WERI-Rb-1 (cell line): ENCODE results near the gene MATN4.
A peak's percentile ranks its signal among the peaks of the same experiment; 100 is the strongest.

Source experiments
- DNase-seq: peaks from one replicate; pipeline ENCODE4 v3.0.0-alpha.2; 2020
- H3K27ac ChIP-seq: fragments of 250-450 bp; sonication (Bioruptor Pico); 2 replicates; pipeline ENCODE4 v1.5.1; 2020; ENCODE audit warnings: mild to moderate bottlenecking, moderate library complexity
- H3K27me3 ChIP-seq: fragments of 250-450 bp; sonication (Bioruptor Pico); 2 replicates; pipeline ENCODE4 v1.5.1; 2021; ENCODE audit warnings: mild to moderate bottlenecking, low read depth, moderate library complexity; ENCODE audit not compliant: insufficient read depth, severe bottlenecking
- H3K36me3 ChIP-seq: fragments of 250-450 bp; sonication (Bioruptor Pico); 2 replicates; pipeline ENCODE4 v1.5.1; 2020; ENCODE audit warnings: mild to moderate bottlenecking, moderate library complexity
- H3K4me3 ChIP-seq: 2 replicates; pipeline ENCODE4 v1.5.1; 2011; ENCODE audit warnings: low read depth, mild to moderate bottlenecking, control low read depth, low read length
- H3K9me3 ChIP-seq: fragments of 250-450 bp; sonication (Bioruptor Pico); 2 replicates; pipeline ENCODE4 v1.5.1; 2021; ENCODE audit warnings: mild to moderate bottlenecking, moderate library complexity; ENCODE audit not compliant: severe bottlenecking
- CTCF ChIP-seq: IDR thresholded peaks from 2 replicates; pipeline ENCODE4 v1.5.1; 2011; ENCODE audit warnings: low read depth, mild to moderate bottlenecking, control low read depth, inconsistent platforms, low read length

The MATN4 gene

DNA sequence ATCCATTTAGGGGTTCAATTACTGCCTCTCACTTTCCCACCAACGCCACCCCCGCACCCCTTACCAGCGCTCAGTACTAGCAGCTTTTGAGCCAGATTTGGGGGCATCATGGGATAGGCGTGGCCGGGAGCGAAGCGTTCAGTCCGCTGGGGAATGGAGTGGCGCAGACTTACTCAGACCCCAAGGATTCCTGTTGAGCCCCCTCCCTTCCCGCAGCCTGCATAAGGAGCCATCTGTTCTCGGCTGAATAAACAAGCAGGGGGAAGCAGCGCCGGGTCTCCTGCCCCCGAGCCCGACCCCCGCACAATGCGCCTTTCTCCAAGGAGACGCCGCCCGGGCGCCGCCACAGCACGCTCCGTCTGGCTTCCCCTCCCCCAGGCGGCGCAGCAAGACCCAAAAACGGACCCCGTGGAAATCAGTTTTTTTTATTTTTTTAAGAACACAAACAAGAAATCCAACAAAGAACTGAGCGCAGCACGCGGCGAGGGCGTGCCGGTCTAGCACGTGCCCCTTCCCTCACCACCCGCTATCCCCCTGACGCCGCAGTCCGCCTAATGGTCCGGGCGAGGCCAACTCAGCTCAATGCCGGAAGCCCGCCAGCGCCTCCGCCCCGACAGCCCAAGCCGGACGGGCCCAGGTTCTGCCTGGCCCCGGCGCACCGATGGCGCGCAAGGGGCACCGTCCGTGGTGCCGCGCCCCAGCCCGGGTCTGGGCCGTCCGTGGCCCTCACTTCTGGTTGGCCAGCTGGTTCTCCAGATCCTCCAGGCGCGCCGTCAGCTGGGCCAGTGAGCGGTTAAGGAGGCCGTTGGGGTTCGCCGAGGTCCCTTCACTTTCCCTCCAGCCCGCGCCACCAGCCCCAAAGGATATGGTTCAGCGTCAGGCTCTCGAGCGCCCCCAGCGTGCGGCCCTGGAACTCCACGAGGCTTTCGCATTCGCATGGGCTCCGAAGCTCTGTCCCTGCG, 14.8 kb downstream of the MATN4 start:
- peaks cover 9% of the 10 kb centered on the region for H3K9me3 ChIP-seq
- peak overlapping the region; percentile 94 for H3K27ac ChIP-seq
- H3K4me3 ChIP-seq: peak overlapping the region; percentile 63
- H3K36me3 ChIP-seq: no peaks in the 10 kb centered on the region
- peak; percentile 96 for TF ChIP-seq CTCF
- H3K27me3 ChIP-seq: no peaks in the 10 kb centered on the region
- peak; percentile 93 for DNase-seq

DNA sequence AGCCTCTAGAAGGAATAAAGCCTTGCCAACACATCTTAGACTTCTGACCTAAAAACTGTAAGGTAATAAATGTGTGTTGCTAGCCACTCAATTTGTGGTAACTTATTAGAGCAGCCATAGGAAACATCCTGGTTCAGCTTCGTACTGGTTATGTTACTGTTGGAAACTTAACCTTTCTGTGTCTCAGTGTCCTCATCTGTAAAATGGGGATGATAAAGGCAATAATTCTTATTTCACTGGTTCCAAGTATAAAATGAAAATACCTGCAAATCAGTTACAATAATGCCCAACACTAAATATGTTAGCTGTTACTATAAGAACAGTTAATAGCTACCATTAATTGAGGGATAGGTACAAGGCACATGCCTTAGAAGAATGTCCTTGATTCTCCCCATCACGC, 15.8 kb downstream of the MATN4 start:
- Histone ChIP-seq H3K27me3 (no peaks in the 10 kb centered on the region), H3K4me3 (no peak overlapping the region)
- DNase-seq: no peak

GRCh38 chr20:45291526-45291925, 16.6 kb downstream of the MATN4 start:
- Histone ChIP-seq H3K27me3 (no peaks in the 10 kb centered on the region), H3K9me3 (peaks cover 9% of the 10 kb centered on the region), H3K4me3 (no peak overlapping the region), H3K36me3 (no peaks in the 10 kb centered on the region), H3K27ac (no peak overlapping the region)
- TF ChIP-seq CTCF: no peak
- DNase-seq: no peak

More for the DNA sequence above, 15.8 kb downstream of the MATN4 start:
- Histone ChIP-seq H3K27ac (no peak overlapping the region; the same call in 1 of the 2 replicates), H3K9me3 (peaks cover 9% of the 10 kb centered on the region), H3K36me3 (no peaks in the 10 kb centered on the region)
- TF ChIP-seq CTCF: no peak

DNA sequence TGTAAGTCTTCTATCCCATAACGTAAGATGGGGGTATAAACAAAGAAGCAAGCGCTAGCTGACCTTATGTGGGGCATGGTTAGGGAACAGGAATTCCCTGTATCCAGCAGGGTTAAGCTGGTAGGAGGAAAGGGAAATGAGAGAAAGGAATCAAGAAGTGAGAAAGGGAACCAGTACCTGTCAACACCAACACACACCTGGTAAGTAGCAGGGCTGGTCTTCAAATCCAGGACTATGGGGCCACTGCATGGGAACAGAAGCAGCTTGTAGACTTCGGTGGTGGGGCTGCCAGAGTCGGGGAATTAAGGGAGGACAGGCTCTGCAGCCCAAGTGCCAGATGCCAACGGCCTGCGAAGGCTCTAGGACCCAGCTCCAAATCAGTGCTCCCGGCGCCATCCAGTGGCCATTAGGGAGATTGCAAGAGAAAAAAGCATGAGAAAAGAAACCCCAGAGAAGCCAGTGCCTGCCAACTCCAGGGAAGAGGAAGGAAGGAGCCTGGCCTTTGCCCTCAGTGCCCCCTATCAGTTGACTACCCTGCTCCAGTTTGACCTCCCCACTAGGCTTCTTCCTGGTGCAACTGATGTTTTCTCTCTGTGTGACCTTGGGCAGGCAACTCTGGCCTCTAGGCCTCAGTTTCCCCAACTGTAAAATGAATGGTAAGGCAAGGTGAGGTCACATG, 17.3 kb downstream of the MATN4 start:
- peak; percentile 88 for TF ChIP-seq CTCF
- peak; percentile 87 for DNase-seq
- Histone ChIP-seq H3K36me3 (no peaks in the 10 kb centered on the region), H3K4me3 (no peak overlapping the region), H3K27ac (no peak overlapping the region), H3K27me3 (no peaks in the 10 kb centered on the region), H3K9me3 (peaks cover 9% of the 10 kb centered on the region)

DNA sequence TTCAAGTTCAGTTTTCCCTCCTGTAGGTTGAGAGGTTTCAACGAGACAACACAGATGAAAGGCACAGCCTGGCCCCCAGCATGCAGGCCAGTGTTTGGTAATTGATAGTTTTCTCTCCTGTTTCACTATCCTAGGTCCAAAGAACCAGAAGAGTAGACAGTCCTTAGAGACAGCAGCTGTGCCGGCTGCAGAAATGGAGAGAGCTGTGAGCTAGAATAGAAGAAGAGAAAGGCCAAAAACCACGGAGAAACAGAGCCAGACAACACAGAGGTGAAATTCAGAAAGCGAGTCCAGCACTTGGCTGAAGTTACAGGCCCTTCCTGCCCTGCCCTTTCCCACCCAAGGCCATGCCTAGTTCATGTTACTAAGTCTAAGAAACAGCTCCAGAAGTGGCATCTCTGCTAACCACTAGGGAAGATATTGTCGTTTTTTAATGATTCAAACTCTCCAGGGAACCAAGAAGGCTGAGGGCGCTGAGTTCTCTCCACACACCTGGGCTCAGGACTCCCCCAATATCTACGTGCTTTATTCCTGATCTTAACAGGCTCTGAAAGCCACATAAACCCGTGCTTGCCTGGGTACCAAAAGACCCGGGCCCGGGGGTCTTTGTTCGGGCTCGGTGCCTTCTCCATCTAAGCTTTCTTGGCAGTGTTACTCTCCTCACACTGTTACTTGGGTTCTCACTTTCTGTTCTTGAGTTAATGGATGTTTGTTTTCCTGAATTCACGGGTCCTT, 18.0 kb downstream of the MATN4 start:
- TF ChIP-seq CTCF: no peak
- peaks cover 6% of the 10 kb centered on the region for H3K9me3 ChIP-seq
- H3K27me3 ChIP-seq: no peaks in the 10 kb centered on the region
- H3K4me3 ChIP-seq: no peak overlapping the region
- H3K27ac ChIP-seq: no peak overlapping the region
- no peak for DNase-seq
- H3K36me3 ChIP-seq: no peaks in the 10 kb centered on the region
